Hepatocyte (in vitro differentiated cells): ENCODE measurements around the gene NELL2.

Experiments
- EZH2 ChIP-seq: fragments of 200-600 bp; sonication (generic); IDR thresholded peaks from 2 replicates; pipeline ENCODE4 v1.6.1; 2016; ENCODE audit warnings: antibody characterized with exemption, mild to moderate bottlenecking, borderline replicate concordance
- TF ChIP-seq, protein P1 (sequence below): fragments of 200-600 bp; sonication (generic); IDR thresholded peaks from 2 replicates; pipeline ENCODE4 v1.5.1; 2016; ENCODE audit warnings: antibody characterized with exemption, mild to moderate bottlenecking; ENCODE audit not compliant: poor library complexity

- TF ChIP-seq, protein P1, sequence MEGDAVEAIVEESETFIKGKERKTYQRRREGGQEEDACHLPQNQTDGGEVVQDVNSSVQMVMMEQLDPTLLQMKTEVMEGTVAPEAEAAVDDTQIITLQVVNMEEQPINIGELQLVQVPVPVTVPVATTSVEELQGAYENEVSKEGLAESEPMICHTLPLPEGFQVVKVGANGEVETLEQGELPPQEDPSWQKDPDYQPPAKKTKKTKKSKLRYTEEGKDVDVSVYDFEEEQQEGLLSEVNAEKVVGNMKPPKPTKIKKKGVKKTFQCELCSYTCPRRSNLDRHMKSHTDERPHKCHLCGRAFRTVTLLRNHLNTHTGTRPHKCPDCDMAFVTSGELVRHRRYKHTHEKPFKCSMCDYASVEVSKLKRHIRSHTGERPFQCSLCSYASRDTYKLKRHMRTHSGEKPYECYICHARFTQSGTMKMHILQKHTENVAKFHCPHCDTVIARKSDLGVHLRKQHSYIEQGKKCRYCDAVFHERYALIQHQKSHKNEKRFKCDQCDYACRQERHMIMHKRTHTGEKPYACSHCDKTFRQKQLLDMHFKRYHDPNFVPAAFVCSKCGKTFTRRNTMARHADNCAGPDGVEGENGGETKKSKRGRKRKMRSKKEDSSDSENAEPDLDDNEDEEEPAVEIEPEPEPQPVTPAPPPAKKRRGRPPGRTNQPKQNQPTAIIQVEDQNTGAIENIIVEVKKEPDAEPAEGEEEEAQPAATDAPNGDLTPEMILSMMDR: no peak
- no peak for TF ChIP-seq EZH2
These were observed 415.9 kb downstream of the NELL2 start for GRCh38 chr12:44460261-44460660.
